Peyer's patch (tissue), 4 donors: Measurements from ENCODE around the gene ATG2B.
"Not testable (repeated sequence)": the region's sequence is repeated elsewhere in the genome, so short reads cannot be mapped to it uniquely, and the experiment has no call there.

ENCODE experiments used
- POLR2A ChIP-seq, 2 donors: fragments of 450-650 bp; IDR thresholded peaks; one replicate each; pipeline ENCODE4 v1.5.1; 2017; ENCODE audit warnings: antibody characterized with exemption in 2 of 2, mild to moderate bottlenecking in 2 of 2, moderate library complexity in 2 of 2
- TF ChIP-seq, protein P1 (sequence below), 6 experiments: fragments of 450-650 bp in 4 of 6; fragments of 200-600 bp in 2 of 6; sonication (generic) in 1 of 6; IDR thresholded peaks; one replicate each; pipeline ENCODE4 v1.5.1; 2017 to 2019; ENCODE audit warnings: antibody characterized with exemption in 6 of 6, mild to moderate bottlenecking in 3 of 6, moderate library complexity in 1 of 6

DNA sequence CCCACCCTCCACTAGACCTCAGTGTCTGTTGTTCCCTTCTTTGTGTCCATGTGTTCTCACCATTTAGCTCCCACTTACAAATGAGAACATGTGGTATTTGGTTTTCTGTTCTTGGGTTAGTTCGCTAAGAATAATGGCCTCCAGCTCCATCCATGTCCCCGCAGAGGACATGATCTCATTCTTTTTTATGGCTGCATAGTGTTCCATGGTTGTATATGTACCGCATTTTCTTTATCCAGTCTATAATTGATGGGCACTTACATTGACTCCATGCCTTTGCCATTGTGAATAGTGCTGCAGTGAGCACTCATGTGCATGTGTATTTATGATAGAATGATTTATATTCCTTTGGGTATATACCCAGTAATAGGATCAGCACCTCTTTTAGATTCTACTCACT lies 118.1 kb downstream of the ATG2B start:
- TF ChIP-seq, protein P1, sequence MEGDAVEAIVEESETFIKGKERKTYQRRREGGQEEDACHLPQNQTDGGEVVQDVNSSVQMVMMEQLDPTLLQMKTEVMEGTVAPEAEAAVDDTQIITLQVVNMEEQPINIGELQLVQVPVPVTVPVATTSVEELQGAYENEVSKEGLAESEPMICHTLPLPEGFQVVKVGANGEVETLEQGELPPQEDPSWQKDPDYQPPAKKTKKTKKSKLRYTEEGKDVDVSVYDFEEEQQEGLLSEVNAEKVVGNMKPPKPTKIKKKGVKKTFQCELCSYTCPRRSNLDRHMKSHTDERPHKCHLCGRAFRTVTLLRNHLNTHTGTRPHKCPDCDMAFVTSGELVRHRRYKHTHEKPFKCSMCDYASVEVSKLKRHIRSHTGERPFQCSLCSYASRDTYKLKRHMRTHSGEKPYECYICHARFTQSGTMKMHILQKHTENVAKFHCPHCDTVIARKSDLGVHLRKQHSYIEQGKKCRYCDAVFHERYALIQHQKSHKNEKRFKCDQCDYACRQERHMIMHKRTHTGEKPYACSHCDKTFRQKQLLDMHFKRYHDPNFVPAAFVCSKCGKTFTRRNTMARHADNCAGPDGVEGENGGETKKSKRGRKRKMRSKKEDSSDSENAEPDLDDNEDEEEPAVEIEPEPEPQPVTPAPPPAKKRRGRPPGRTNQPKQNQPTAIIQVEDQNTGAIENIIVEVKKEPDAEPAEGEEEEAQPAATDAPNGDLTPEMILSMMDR (IDR thresholded peaks at IDR 0.05): not testable (repeated sequence)
- not testable (repeated sequence) for TF ChIP-seq POLR2A (IDR thresholded peaks at IDR 0.05)
